Suprapubic skin (tissue), 3 donors: ENCODE measurements around the gene DHCR7.

Experiments
- EP300 ChIP-seq: sonication (generic); formaldehyde crosslinking; IDR thresholded peaks from one replicate; pipeline ENCODE4 v1.6.1; 2017; ENCODE audit warnings: antibody characterized with exemption
- POLR2A ChIP-seq, 2 donors: fragments of 450-650 bp; IDR thresholded peaks; one replicate each; pipeline ENCODE4 v1.6.1; 2017; ENCODE audit warnings: antibody characterized with exemption in 2 of 2, mild to moderate bottlenecking in 2 of 2, moderate library complexity in 2 of 2
- TF ChIP-seq, protein P1 (sequence below), 2 donors: fragments of 200-600 bp in 1 of 2; fragments of 450-650 bp in 1 of 2; sonication (generic) in 1 of 2; IDR thresholded peaks; one replicate each; pipeline ENCODE4 v1.5.1; 2016 to 2019; ENCODE audit warnings: antibody characterized with exemption in 2 of 2, mild to moderate bottlenecking in 1 of 2, moderate library complexity in 1 of 2

GRCh38 chr11:71496421-71496820 is 48.2 kb upstream of the DHCR7 start:
- TF ChIP-seq, protein P1, sequence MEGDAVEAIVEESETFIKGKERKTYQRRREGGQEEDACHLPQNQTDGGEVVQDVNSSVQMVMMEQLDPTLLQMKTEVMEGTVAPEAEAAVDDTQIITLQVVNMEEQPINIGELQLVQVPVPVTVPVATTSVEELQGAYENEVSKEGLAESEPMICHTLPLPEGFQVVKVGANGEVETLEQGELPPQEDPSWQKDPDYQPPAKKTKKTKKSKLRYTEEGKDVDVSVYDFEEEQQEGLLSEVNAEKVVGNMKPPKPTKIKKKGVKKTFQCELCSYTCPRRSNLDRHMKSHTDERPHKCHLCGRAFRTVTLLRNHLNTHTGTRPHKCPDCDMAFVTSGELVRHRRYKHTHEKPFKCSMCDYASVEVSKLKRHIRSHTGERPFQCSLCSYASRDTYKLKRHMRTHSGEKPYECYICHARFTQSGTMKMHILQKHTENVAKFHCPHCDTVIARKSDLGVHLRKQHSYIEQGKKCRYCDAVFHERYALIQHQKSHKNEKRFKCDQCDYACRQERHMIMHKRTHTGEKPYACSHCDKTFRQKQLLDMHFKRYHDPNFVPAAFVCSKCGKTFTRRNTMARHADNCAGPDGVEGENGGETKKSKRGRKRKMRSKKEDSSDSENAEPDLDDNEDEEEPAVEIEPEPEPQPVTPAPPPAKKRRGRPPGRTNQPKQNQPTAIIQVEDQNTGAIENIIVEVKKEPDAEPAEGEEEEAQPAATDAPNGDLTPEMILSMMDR (IDR thresholded peaks at IDR 0.05) = no peak
- TF ChIP-seq EP300 (no peak), POLR2A (IDR thresholded peaks at IDR 0.05) (no peak)
